ENCODE data around the gene CCDC6.
"Not testable (repeated sequence)": the region's sequence is repeated elsewhere in the genome, so short reads cannot be mapped to it uniquely, and the experiment has no call there.

CCDC6 gene

GRCh38 chr10:59879363-59879913, 26.9 kb downstream of the CCDC6 start:
- DNase-seq = no peak

- no peak for DNase-seq
Observed at GRCh38 chr10:59878915-59879314, 27.4 kb downstream of the CCDC6 start.

- DNase-seq = no peak
Observed at GRCh38 chr10:59878289-59878688, 28.1 kb downstream of the CCDC6 start.

- no peak for DNase-seq
Observed at GRCh38 chr10:59877191-59877671, 29.1 kb downstream of the CCDC6 start.

GRCh38 chr10:59876695-59877094, 29.7 kb downstream of the CCDC6 start:
- DNase-seq = no peak

GRCh38 chr10:59876208-59876607, 30.1 kb downstream of the CCDC6 start:
- not testable (repeated sequence) for DNase-seq

GRCh38 chr10:59873896-59874295, 32.5 kb downstream of the CCDC6 start:
- DNase-seq = no peak

- DNase-seq = no peak
Observed at GRCh38 chr10:59872892-59873463, 33.4 kb downstream of the CCDC6 start.

GRCh38 chr10:59870152-59870551, 36.2 kb downstream of the CCDC6 start:
- no peak for DNase-seq

- no peak for DNase-seq
Observed at GRCh38 chr10:59869594-59869940, 36.8 kb downstream of the CCDC6 start.

- no peak for DNase-seq
Observed at GRCh38 chr10:59868696-59869593, 37.4 kb downstream of the CCDC6 start.

GRCh38 chr10:59867590-59867989, 38.8 kb downstream of the CCDC6 start:
- DNase-seq = no peak

- peak in 1 of 2 donors; percentile 40 for DNase-seq
Observed at GRCh38 chr10:59865101-59865500, 41.3 kb downstream of the CCDC6 start.

GRCh38 chr10:59864141-59864962, 42.0 kb downstream of the CCDC6 start:
- no peak for DNase-seq

GRCh38 chr10:59859570-59859969, 46.8 kb downstream of the CCDC6 start:
- no peak for DNase-seq

- no peak for DNase-seq
Observed at GRCh38 chr10:59857921-59858320, 48.4 kb downstream of the CCDC6 start.

- DNase-seq = no peak
Observed at GRCh38 chr10:59857049-59857448, 49.3 kb downstream of the CCDC6 start.

GRCh38 chr10:59856104-59856503, 50.3 kb downstream of the CCDC6 start:
- DNase-seq = no peak

- no peak for DNase-seq
Observed at GRCh38 chr10:59854571-59854970, 51.8 kb downstream of the CCDC6 start.

GRCh38 chr10:59852670-59853069, 53.7 kb downstream of the CCDC6 start:
- DNase-seq = no peak

- DNase-seq = no peak
Observed at GRCh38 chr10:59851864-59852263, 54.5 kb downstream of the CCDC6 start.

- no peak for DNase-seq
Observed at GRCh38 chr10:59847888-59848287, 58.5 kb downstream of the CCDC6 start.

GRCh38 chr10:59847326-59847725, 59.0 kb downstream of the CCDC6 start:
- no peak for DNase-seq
